Pancreas (tissue), 10 donors: ENCODE data around the gene LYPLA2. TPM values are rescaled to one million over a fixed set of nuclear protein-coding genes. Genes with fewer than 3 reads are reported as not detected.
"Not testable (repeated sequence)": the region's sequence is repeated elsewhere in the genome, so short reads cannot be mapped to it uniquely, and the experiment has no call there.

Source experiments
- ATAC-seq, 4 donors: fragments of 200-7000 bp; cut with Tn5 transposase; one replicate each; pipeline versions ENCODE4 v1.8.0 to v1.9.1; 2020; ENCODE audit warnings: mild to moderate bottlenecking in 4 of 4, moderate library complexity in 4 of 4
- DNase-seq, 6 donors: peaks; one replicate each; pipeline ENCODE4 v3.0.0-alpha.2; 2020
- FAIRE-seq: peaks from 2 replicates; lab custom pipeline; 2012; peaks lifted over from hg19 to GRCh38; lab: Jason Lieb, UNC
- H3K27ac ChIP-seq, 4 donors: fragments of 200-600 bp; sonication (generic); 1 replicate in 3 of 4; 2 replicates in 1 of 4; pipeline versions ENCODE4 v1.5.0 to v1.8.0; 2020
- H3K27me3 ChIP-seq, 4 donors: fragments of 200-600 bp; one replicate each; pipeline ENCODE4 v1.8.0; 2021
- H3K36me3 ChIP-seq, 3 donors: fragments of 200-600 bp; sonication (generic) in 1 of 3; one replicate each; pipeline versions ENCODE4 v1.5.0 to v1.8.0; 2020 to 2021
- H3K4me1 ChIP-seq, 3 donors: fragments of 200-600 bp; one replicate each; pipeline ENCODE4 v1.8.0; 2021
- H3K4me3 ChIP-seq, 4 donors: fragments of 200-600 bp; sonication (generic) in 2 of 4; one replicate each; pipeline versions ENCODE4 v1.5.0 to v1.8.0; 2020 to 2021
- H3K9me3 ChIP-seq, 4 donors: fragments of 200-600 bp; one replicate each; pipeline ENCODE4 v1.8.0; 2021
- WGBS, 2 donors: extraction: QIAGEN DNeasy Blood & Tissue Kit; methylation state at CpG; one replicate each; pipeline ENCODE4 v1.1.7; 2013; 5-methylcytosine and 5-hydroxymethylcytosine counted together
- intact Hi-C, 3 donors: fragments of 100-400 bp; cut with DNase I; formaldehyde crosslinking; loops; one replicate each; pipeline versions ENCODE4 v1.11.1 to v1.14.2; 2022
- polyA plus RNA-seq, 2 donors: library from polyadenylated mRNA; stranded (reverse); fragments of 200-250 nt; gene quantifications; one replicate each; pipeline ENCODE4 v1.2.3, GENCODE V29; 2013
- total RNA-seq, 6 donors: library from RNA; stranded (reverse); fragmentation: NEBNext Ultra II Directional in 4 of 6; extraction: Animal tissue kit (Norgen Biotek cat#: 25700) in 4 of 6; gene quantifications; one replicate each; pipeline versions ENCODE4 v1.2.1 to v1.2.4, GENCODE V29; 2021 to 2023
- TF ChIP-seq, protein P1 (sequence below), 4 donors: fragments of 200-600 bp; sonication (generic) in 3 of 4; IDR thresholded peaks; one replicate each; pipeline versions ENCODE4 v1.5.0 to v1.8.0; 2021; ENCODE audit warnings: antibody characterized with exemption in 4 of 4
- donor health status: healthy with polysubstance abuse.
- donor health status: DM: no; HTN: no; CAD: no; lungs with moderate emphysema.
- donor health status: DM: no; HTN: no; CAD: no.
- donor health status: control.
- donor health status: control.
- donor health status: Bipolar disorder and iron deficiency.
- donor health status: DM: yes; HTN: yes; CAD: no.
- donor health status: DM: no; HTN: no; CAD: no.
- donor health status: DM: no; HTN: no; CAD: no.
- donor health status: DM: yes; HTN: yes; CAD: no.

The LYPLA2 gene
- total and polyA plus RNA-seq, 8 donors = 13.6 to 45.4 (median 22.9) TPM

DNA sequence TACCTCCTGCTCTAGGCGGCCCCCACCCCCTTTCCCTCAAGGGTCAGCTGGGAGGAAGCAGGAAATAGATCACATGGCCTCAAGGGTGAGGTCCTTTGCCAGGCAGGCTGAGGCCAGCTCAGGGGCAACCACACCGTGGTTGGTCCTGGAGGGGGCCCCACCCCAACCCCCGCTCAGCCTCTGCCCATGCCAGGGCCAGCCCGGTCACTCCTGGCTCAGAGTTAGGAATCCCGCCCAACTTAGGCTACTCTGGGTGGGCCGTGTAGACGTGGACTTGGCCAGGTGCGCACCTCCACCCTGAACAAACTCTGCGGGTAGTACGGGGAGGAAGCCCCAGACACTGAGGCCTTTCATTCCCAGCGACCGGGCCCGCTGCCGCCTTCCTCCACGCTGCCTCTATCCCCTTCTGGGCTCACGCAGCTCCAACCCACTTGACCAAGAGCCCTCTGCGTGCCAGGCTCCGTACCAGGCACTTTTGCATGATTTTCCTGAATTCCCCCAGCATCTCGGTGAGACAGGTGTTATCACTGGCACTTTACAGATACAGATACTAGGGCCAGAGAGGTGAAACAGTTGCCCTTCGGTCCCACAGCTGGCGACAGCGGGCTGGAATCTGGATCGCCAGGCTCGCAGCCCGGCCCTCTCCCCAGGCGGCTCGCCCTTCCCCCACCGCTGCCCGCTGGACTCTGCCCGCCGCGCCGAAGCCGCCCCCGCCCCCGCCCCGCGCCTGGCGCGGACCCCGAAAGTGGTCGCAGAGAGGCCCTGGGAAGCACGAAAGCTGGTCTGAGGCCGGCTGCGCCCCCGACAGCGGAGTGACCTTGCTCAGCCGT is 8.8 kb downstream of the LYPLA2 start:
- TF ChIP-seq, protein P1, sequence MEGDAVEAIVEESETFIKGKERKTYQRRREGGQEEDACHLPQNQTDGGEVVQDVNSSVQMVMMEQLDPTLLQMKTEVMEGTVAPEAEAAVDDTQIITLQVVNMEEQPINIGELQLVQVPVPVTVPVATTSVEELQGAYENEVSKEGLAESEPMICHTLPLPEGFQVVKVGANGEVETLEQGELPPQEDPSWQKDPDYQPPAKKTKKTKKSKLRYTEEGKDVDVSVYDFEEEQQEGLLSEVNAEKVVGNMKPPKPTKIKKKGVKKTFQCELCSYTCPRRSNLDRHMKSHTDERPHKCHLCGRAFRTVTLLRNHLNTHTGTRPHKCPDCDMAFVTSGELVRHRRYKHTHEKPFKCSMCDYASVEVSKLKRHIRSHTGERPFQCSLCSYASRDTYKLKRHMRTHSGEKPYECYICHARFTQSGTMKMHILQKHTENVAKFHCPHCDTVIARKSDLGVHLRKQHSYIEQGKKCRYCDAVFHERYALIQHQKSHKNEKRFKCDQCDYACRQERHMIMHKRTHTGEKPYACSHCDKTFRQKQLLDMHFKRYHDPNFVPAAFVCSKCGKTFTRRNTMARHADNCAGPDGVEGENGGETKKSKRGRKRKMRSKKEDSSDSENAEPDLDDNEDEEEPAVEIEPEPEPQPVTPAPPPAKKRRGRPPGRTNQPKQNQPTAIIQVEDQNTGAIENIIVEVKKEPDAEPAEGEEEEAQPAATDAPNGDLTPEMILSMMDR (IDR thresholded peaks at IDR 0.05) = no peak
- peak overlapping the region; percentile 86 to 89 (median 86) for H3K27ac ChIP-seq
- no peaks in the 10 kb centered on the region for H3K36me3 ChIP-seq
- ATAC-seq (peak; percentile 49 to 61 (median 53)), DNase-seq (peak in 5 of 6 donors; percentile 69 to 81 (median 79)), FAIRE-seq (no peak)
- WGBS, 2 donors = 4 to 6% methylated on average over 29 to 48 of the region's 48 CpGs
- no peaks in the 10 kb centered on the region for H3K9me3 ChIP-seq
- H3K27me3 ChIP-seq = no peaks in the 10 kb centered on the region
- peak overlapping the region; percentile 82 to 94 (median 85) for H3K4me3 ChIP-seq
- intact Hi-C loops = no loop called here
- peaks cover 6 to 20% (median 19%) of the 10 kb centered on the region in 3 donors for H3K4me1 ChIP-seq

DNA sequence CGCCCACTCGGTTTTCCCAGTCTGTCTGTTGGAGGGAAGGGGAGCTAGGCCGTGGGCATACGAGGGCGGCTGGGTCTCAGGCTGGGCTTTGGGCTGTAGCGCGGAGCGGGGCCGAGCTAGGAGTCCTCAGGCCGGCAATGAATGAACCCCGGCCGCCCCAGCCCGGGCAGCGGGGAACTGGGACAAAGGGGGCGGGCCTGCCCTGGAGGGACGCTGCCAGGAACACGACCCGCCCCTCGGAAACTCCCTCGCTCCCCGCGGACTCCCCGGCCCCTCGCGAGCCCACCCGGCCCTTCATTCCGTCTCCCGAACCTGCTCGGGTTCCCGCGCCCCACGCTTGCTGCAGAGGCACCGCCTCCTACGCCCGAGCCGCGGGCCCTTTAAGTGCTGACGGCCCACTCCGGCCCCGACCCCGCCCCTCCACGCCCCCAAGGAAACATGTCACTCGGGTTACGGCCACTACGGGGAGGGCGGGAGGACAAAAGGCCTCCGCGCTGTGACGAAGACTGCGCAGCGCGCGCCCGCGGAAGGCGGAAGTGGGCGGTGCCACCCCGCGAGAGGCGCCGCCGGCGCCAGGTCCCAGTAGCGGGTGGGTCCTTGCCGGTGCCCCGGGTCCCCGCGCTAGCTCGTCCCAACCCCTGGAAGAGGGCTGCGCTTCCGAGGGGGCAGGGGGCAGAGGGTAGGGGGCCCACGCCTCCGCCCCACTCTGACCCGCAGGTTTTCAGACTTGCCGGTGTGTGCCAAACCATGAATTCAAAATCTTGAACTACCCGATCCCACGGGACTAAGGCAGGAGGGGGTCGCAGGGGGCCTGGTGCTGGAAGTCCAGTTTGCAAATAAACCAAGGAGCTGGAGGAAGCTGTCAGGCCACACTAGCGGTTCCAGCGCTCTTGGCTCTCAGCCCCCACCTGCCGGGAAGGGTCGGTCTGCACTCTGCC is 9.7 kb downstream of the LYPLA2 start, which contains the start of gene GALE:
Gene GALE, minus strand, starts transcription at position 355 of the 938 bp plus-strand sequence. CDS start 1,747 bp downstream, outside the sequence.
- Histone ChIP-seq H3K4me1 (peaks cover 6 to 20% (median 19%) of the 10 kb centered on the region in 3 donors), H3K4me3 (peak within 1 kb of the TSS; percentile 82 to 94 (median 85)), H3K27ac (peak within 1 kb of the TSS; percentile 86 to 89 (median 86)), H3K27me3 (no peaks in the 10 kb centered on the region), H3K36me3 (no peaks in the 10 kb centered on the region), H3K9me3 (no peaks in the 10 kb centered on the region)
- peak; percentile 96 to 99 (median 97) for DNase-seq
- intact Hi-C loops = no loop called here
- TF ChIP-seq, protein P1 (IDR thresholded peaks at IDR 0.05) = no peak
- ATAC-seq = peak; percentile 89 to 93 (median 91)
- FAIRE-seq = no peak
- WGBS, 2 donors = 0% methylated on average over 63 to 82 of the region's 82 CpGs

DNA sequence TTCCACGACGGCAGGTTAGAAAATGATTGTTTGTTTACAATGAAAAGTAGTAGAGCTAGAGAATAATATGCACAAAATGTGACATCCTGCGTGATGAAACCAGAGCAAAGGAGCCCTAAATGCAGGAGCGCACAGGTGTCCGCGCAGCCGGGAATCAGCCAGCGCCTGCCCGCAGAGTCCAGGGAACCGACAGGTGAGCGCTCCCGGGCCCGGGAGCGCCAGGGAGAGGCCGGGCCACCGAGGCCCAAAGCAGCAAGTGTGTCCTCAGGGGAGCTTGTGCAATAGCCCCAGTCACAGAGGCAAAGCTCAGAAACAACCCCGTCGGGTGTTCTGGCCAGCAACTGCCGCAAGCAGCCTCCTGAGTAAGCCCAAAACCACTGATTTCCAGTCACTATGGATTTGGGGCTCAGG is 10.4 kb downstream of the LYPLA2 start:
- TF ChIP-seq, protein P1 (IDR thresholded peaks at IDR 0.05) = no peak
- H3K9me3 ChIP-seq = no peaks in the 10 kb centered on the region
- H3K4me3 ChIP-seq = peak overlapping the region; percentile 82 to 94 (median 85)
- intact Hi-C loops = no loop called here
- FAIRE-seq (no peak), DNase-seq (peak in 5 of 6 donors; percentile 35 to 79 (median 54)), ATAC-seq (peak; percentile 8 to 28 (median 24))
- H3K36me3 ChIP-seq = no peaks in the 10 kb centered on the region
- H3K27me3 ChIP-seq = no peaks in the 10 kb centered on the region
- 6 to 9% methylated on average over 19 of the region's 19 CpGs for WGBS, 2 donors
- peaks cover 6 to 20% (median 19%) of the 10 kb centered on the region in 3 donors for H3K4me1 ChIP-seq
- H3K27ac ChIP-seq = peak overlapping the region; percentile 86 to 89 (median 86)

DNA sequence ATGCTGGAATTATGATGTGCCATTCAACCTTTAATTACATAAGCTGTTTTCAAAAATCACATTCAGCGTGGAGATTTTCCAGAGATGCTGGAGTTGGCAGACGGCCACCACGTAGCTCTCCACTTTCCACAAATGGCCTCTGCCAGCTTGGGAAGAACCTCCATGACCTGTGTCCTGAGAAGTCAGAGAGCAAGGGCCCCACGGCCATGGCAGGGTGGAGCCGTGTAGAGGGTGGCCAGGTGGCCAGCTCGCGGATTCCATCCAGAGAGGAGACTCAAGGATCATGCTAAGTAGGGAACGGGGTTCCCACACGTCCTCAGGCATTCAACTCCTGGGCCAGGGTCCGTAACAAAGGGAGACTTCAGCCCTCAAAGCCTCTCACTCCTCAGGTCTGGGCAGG is 10.9 kb downstream of the LYPLA2 start:
- Histone ChIP-seq H3K27me3 (no peaks in the 10 kb centered on the region), H3K4me1 (peaks cover 6 to 20% (median 19%) of the 10 kb centered on the region in 3 donors), H3K27ac (peak overlapping the region in 2 of 4 donors; percentile 87 to 89), H3K4me3 (peak overlapping the region in 1 of 4 donors; percentile 94), H3K36me3 (no peaks in the 10 kb centered on the region), H3K9me3 (no peaks in the 10 kb centered on the region)
- ATAC-seq (no peak), FAIRE-seq (no peak), DNase-seq (peak in 1 of 6 donors; percentile 45)
- intact Hi-C loops = no loop called here
- WGBS, 2 donors = 56 to 59% methylated on average over 10 of the region's 10 CpGs
- TF ChIP-seq, protein P1 (IDR thresholded peaks at IDR 0.05) = no peak

DNA sequence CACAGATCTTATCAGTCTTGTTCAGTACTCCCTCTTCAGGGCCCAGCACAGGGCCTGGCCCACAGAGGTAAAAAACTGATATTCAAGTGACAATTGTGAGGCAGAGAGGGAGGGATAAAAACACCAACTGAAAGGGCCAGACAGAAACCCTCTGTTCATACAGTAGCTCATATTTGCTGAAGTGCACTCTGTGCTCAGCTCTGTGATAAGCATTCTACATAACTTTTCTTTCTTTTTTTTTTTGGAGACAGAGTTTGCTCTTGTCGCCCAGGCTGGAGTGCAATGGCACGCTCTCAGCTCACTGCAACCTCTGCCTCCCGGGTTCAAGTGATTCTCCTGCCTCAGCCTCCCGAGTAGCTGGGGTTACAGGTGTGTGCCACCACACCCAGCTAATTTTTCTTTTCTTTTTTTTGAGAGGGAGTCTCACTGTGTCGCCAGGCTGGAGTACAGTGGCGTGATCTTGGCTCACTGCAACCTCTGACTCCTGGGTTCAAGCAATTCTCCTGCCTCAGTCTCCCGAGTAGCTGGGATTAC is 11.9 kb downstream of the LYPLA2 start:
- H3K4me3 ChIP-seq, H3K27ac ChIP-seq, ATAC-seq, H3K36me3 ChIP-seq, H3K27me3 ChIP-seq, FAIRE-seq, H3K9me3 ChIP-seq, DNase-seq, intact Hi-C loops: not testable (repeated sequence)
- H3K4me1 ChIP-seq = peaks cover 6 to 20% (median 18%) of the 10 kb centered on the region in 3 donors
- 97 to 99% methylated on average over 7 of the region's 7 CpGs for WGBS, 2 donors
